ENCODE data around the gene TDRD9. TPM values are rescaled to one million over a fixed set of nuclear protein-coding genes. Genes with fewer than 3 reads are reported as not detected.

TDRD9 gene
- total RNA-seq, 2 experiments from 2014 or later, result 1.2 to 1.6 TPM

DNA sequence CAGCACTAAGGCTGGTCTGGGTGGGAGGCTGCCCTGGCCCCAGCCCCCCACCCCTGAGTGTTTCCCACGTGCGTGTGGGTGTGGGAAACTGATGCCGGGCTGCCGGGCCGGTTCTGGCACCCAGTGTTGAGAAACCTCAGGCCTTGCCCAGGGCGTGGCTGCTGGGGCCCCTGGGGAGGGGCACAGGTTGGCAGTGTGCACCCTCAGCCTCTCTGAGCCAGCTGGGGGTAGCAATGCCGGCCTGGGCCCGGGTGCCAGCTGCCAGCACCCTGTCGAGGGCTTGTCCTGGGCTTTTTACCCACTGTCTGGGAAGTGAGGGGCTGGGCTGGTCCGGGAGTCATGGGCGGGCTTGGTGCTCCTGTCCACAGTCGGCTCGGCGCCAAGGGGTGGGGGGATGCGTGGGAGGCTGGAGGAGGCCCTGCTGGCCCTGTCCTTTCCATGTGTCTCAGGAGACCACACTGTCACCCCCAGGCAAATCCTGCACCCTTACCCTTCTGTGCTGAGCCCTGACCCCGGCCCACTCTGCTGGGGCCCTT lies 172.9 kb downstream of the TDRD9 start:
- TF ChIP-seq CTCF (IDR thresholded peaks at IDR 0.05), result no peak
- no peak overlapping the region for H3K4me3 Mint-ChIP-seq
- POLR2A ChIA-PET, result no interaction called here
- CTCF ChIA-PET, result no interaction called here
- no peaks in the 10 kb centered on the region for H3K9me3 Mint-ChIP-seq
- no peak for ATAC-seq
- no peak overlapping the region for H3K27ac Mint-ChIP-seq
- no peak for DNase-seq
- H3K27me3 Mint-ChIP-seq, result no peaks in the 10 kb centered on the region
- intact Hi-C loops (cut with micrococcal nuclease), result no loop called here
- no peaks in the 10 kb centered on the region for H3K4me1 Mint-ChIP-seq (ENCODE audit: low read depth)
- H3K36me3 Mint-ChIP-seq (ENCODE audit: low read depth), result no peaks in the 10 kb centered on the region

- Mint-ChIP-seq H3K4me3 (no peak overlapping the region), H3K9me3 (no peaks in the 10 kb centered on the region), H3K4me1 (ENCODE audit: low read depth) (no peaks in the 10 kb centered on the region), H3K27ac (no peak overlapping the region), H3K36me3 (ENCODE audit: low read depth) (no peaks in the 10 kb centered on the region), H3K27me3 (no peaks in the 10 kb centered on the region)
- ATAC-seq (no peak), DNase-seq (no peak)
- ChIA-PET CTCF (no interaction called here), POLR2A (no interaction called here)
- no peak for TF ChIP-seq CTCF (IDR thresholded peaks at IDR 0.05)
- intact Hi-C loops (cut with micrococcal nuclease), result no loop called here
Measured at GRCh38 chr14:104101651-104102281, 173.5 kb downstream of the TDRD9 start.

Other genes with a start within 250 kb of the TDRD9 start
- 10 to 100 TPM; 47.3 to 55.2 TPM for gene XRCC3, start 213.0 kb upstream of the TDRD9 start, total RNA-seq
- 10 to 100 TPM; 10.4 to 11.6 TPM for gene ZFYVE21, start 212.6 kb upstream of the TDRD9 start, total RNA-seq
- gene PPP1R13B, start 80.9 kb upstream of the TDRD9 start, total RNA-seq, result 10 to 100 TPM; 11.9 to 14.5 TPM
- not detected for gene RD3L, start 14.1 kb downstream of the TDRD9 start, total RNA-seq
- gene ASPG, start 157.2 kb downstream of the TDRD9 start, total RNA-seq, result not detected
- gene KIF26A, start 210.1 kb downstream of the TDRD9 start, total RNA-seq, result under 1 TPM; 0.59 to 0.65 TPM

All from activated CD8-positive, alpha-beta T cell treated with anti-CD3 and anti-CD28 coated beads for 36 hours (primary cell).